H9 (cell line): ENCODE data around the gene MYO15B. TPM values are rescaled to one million over a fixed set of nuclear protein-coding genes. Genes with fewer than 3 reads are reported as not detected.

Source experiments
- DNase-seq: peaks from one replicate; pipeline ENCODE4 v3.0.0-alpha.2; 2017
- H2AFZ ChIP-seq: one replicate; pipeline ENCODE4 v1.6.1; 2013; ENCODE audit warnings: mild to moderate bottlenecking, low read length, control low read depth, moderate library complexity
- H2AK5ac ChIP-seq: 2 replicates; pipeline ENCODE4 v1.6.1; 2013; ENCODE audit warnings: low read length, control low read depth, mixed read lengths; ENCODE audit not compliant: insufficient read length
- H2BK120ac ChIP-seq: one replicate; pipeline ENCODE4 v1.6.1; 2013; ENCODE audit warnings: low read depth, mild to moderate bottlenecking, low read length, control low read depth, inconsistent platforms; ENCODE audit not compliant: poor library complexity, severe bottlenecking
- H2BK12ac ChIP-seq: 2 replicates; pipeline ENCODE4 v1.6.1; 2013; ENCODE audit warnings: low read length, control low read depth, mixed read lengths, low read depth; ENCODE audit not compliant: insufficient read length
- H2BK15ac ChIP-seq: 2 replicates; pipeline ENCODE4 v1.6.1; 2013; ENCODE audit warnings: low read depth, low read length, control low read depth
- H2BK20ac ChIP-seq: one replicate; pipeline ENCODE4 v1.6.1; 2013; ENCODE audit warnings: low read depth, mild to moderate bottlenecking, low read length, control low read depth, inconsistent platforms; ENCODE audit not compliant: poor library complexity, severe bottlenecking
- H2BK5ac ChIP-seq: 2 replicates; pipeline ENCODE4 v1.6.1; 2013; ENCODE audit warnings: low read length, control low read depth, mixed read lengths; ENCODE audit not compliant: insufficient read length
- H3K14ac ChIP-seq: 2 replicates; pipeline ENCODE4 v1.6.1; 2013; ENCODE audit warnings: low read length, control low read depth; ENCODE audit not compliant: insufficient read depth
- H3K18ac ChIP-seq: 2 replicates; pipeline ENCODE4 v1.6.1; 2013; ENCODE audit warnings: low read depth, mild to moderate bottlenecking, mixed read lengths, low read length, control low read depth; ENCODE audit not compliant: insufficient read length
- H3K23ac ChIP-seq: 2 replicates; pipeline ENCODE4 v1.6.1; 2013; ENCODE audit warnings: low read length, control low read depth, mixed read lengths, low read depth; ENCODE audit not compliant: insufficient read length
- H3K23me2 ChIP-seq: 2 replicates; pipeline ENCODE4 v1.6.1; 2013; ENCODE audit warnings: low read depth, mild to moderate bottlenecking, mixed read lengths, low read length, control low read depth; ENCODE audit not compliant: insufficient read length, poor library complexity, severe bottlenecking
- H3K27ac ChIP-seq: 2 replicates; pipeline ENCODE4 v1.5.1; 2013; ENCODE audit warnings: low read length, control low read depth, mixed read lengths, low read depth; ENCODE audit not compliant: insufficient read length
- H3K27me3 ChIP-seq: 2 replicates; pipeline ENCODE4 v1.6.1; 2013; ENCODE audit warnings: low read length, control low read depth, inconsistent platforms; ENCODE audit not compliant: insufficient read depth
- H3K4ac ChIP-seq: 2 replicates; pipeline ENCODE4 v1.6.1; 2013; ENCODE audit warnings: low read depth, mild to moderate bottlenecking, control low read depth, inconsistent platforms, low read length, moderate library complexity
- H3K4me1 ChIP-seq: 2 replicates; pipeline ENCODE4 v1.6.1; 2013; ENCODE audit warnings: low read length, control low read depth, inconsistent platforms; ENCODE audit not compliant: insufficient read depth
- H3K4me2 ChIP-seq: 2 replicates; pipeline ENCODE4 v1.6.1; 2013; ENCODE audit warnings: low read length, control low read depth, mixed read lengths; ENCODE audit not compliant: insufficient read length, insufficient read depth
- H3K56ac ChIP-seq: 2 replicates; pipeline ENCODE4 v1.6.1; 2013; ENCODE audit warnings: low read depth, mild to moderate bottlenecking, mixed read lengths, low read length, control low read depth; ENCODE audit not compliant: insufficient read length
- H3K79me1 ChIP-seq: 2 replicates; pipeline ENCODE4 v1.6.1; 2013; ENCODE audit warnings: low read depth, mild to moderate bottlenecking, moderate library complexity, low read length, control low read depth, inconsistent platforms; ENCODE audit not compliant: insufficient read depth, poor library complexity, severe bottlenecking
- H3K79me2 ChIP-seq: 2 replicates; pipeline ENCODE4 v1.6.1; 2013; ENCODE audit warnings: low read length, control low read depth, inconsistent platforms; ENCODE audit not compliant: insufficient read depth
- H3K9ac ChIP-seq: 2 replicates; pipeline ENCODE4 v1.6.1; 2013; ENCODE audit warnings: low read length, control low read depth, mixed read lengths; ENCODE audit not compliant: insufficient read length; ENCODE audit errors: extremely low read depth
- H3K9me3 ChIP-seq: one replicate; pipeline ENCODE4 v1.6.1; 2013; ENCODE audit warnings: low read depth, low read length, inconsistent platforms; ENCODE audit not compliant: control insufficient read depth
- H3T11ph ChIP-seq: one replicate; pipeline ENCODE4 v1.6.1; 2013; ENCODE audit warnings: mild to moderate bottlenecking, low read length, control low read depth, inconsistent platforms
- H4K20me1 ChIP-seq: one replicate; pipeline ENCODE4 v1.6.1; 2013; ENCODE audit not compliant: control insufficient read depth, insufficient read length, insufficient read depth
- H4K5ac ChIP-seq: 2 replicates; pipeline ENCODE4 v1.6.1; 2013; ENCODE audit warnings: low read depth, mild to moderate bottlenecking, mixed read lengths, low read length, control low read depth; ENCODE audit not compliant: insufficient read length
- H4K8ac ChIP-seq: replicated peaks from 2 replicates; pipeline ENCODE4 v1.6.1; 2013; ENCODE audit warnings: low read length, control low read depth, mixed read lengths, low read depth; ENCODE audit not compliant: insufficient read length
- H4K91ac ChIP-seq: 2 replicates; pipeline ENCODE4 v1.6.1; 2013; ENCODE audit warnings: low read depth, mild to moderate bottlenecking, moderate library complexity, mixed read lengths, low read length, control low read depth; ENCODE audit not compliant: insufficient read length
- H3K27ac Mint-ChIP-seq, 3 experiments: 2 replicates in 2 of 3; 3 replicates in 1 of 3; pipeline ENCODE4 v1.8.0; 2020 to 2021; ENCODE audit warnings: mixed read lengths in 3 of 3, mild to moderate bottlenecking in 1 of 3, moderate library complexity in 1 of 3
- H3K27me3 Mint-ChIP-seq: 2 replicates; pipeline ENCODE4 v1.8.0; 2021; ENCODE audit warnings: low read depth, mild to moderate bottlenecking, moderate library complexity, mixed read lengths
- H3K36me3 Mint-ChIP-seq, 3 experiments: 2 replicates in 2 of 3; 3 replicates in 1 of 3; pipeline ENCODE4 v1.8.0; 2020 to 2021; ENCODE audit warnings: low read depth in 3 of 3, mixed read lengths in 3 of 3; ENCODE audit not compliant: insufficient read depth in 1 of 3
- H3K4me1 Mint-ChIP-seq, 2 experiments: 2 replicates each; pipeline ENCODE4 v1.8.0; 2020; ENCODE audit warnings: mixed read lengths in 2 of 2
- H3K4me3 Mint-ChIP-seq, 2 experiments: 2 replicates in 1 of 2; 3 replicates in 1 of 2; pipeline ENCODE4 v1.8.0; 2020 to 2021; ENCODE audit warnings: mild to moderate bottlenecking in 2 of 2, mixed read lengths in 2 of 2, moderate library complexity in 1 of 2
- H3K9me3 Mint-ChIP-seq, 2 experiments: 2 replicates in 1 of 2; 3 replicates in 1 of 2; pipeline ENCODE4 v1.8.0; 2020; ENCODE audit warnings: mild to moderate bottlenecking in 2 of 2, mixed read lengths in 2 of 2, moderate library complexity in 1 of 2
- CTCF ChIP-seq: fragments of 200-600 bp; sonication (generic); conservative IDR thresholded peaks from 3 replicates; pipeline ENCODE4 v1.8.0; 2021; ENCODE audit warnings: antibody characterized with exemption, mild to moderate bottlenecking
- WGBS: extraction: QIAGEN DNeasy Blood & Tissue Kit; methylation state at CpG from one replicate; pipeline ENCODE4 v1.1.7; 2013; ENCODE audit warnings: missing lambda C conversion rate, low lambda C conversion rate, mixed read lengths; ENCODE audit not compliant: insufficient read length; ENCODE audit errors: extremely low coverage; 5-methylcytosine and 5-hydroxymethylcytosine counted together
- total RNA-seq: library from RNA; stranded (reverse); gene quantifications from 2 replicates; pipeline ENCODE4 v1.2.1, GENCODE V29; 2021

MYO15B gene
- total RNA-seq, 1 experiment from 2014 or later, result 41.9 TPM

- Histone ChIP-seq H4K91ac (peak within 1 kb of the TSS; percentile 82), H3K4me1 (no peaks in the 10 kb centered on the region), H3K23me2 (peaks cover 4% of the 10 kb centered on the region), H2AFZ (no peak within 1 kb of the TSS), H3T11ph (no peak within 1 kb of the TSS), H3K9ac (peak within 1 kb of the TSS; percentile 99), H2BK5ac (peak within 1 kb of the TSS; percentile 85), H4K8ac (no peak within 1 kb of the TSS), H3K79me2 (peaks cover 17% of the 10 kb centered on the region; the same call in 1 of the 2 replicates), H2AK5ac (no peak within 1 kb of the TSS), H3K27ac (no peak within 1 kb of the TSS), H3K14ac (peak within 1 kb of the TSS; percentile 95), H3K18ac (peak within 1 kb of the TSS; percentile 97), H3K9me3 (no peaks in the 10 kb centered on the region), H3K27me3 (no peaks in the 10 kb centered on the region), H3K4me2 (peak within 1 kb of the TSS; percentile 94), H4K5ac (peak within 1 kb of the TSS; percentile 95), H2BK12ac (peak within 1 kb of the TSS; percentile 56), H3K56ac (peak within 1 kb of the TSS; percentile 9), H3K23ac (peak within 1 kb of the TSS; percentile 73), H4K20me1 (no peaks in the 10 kb centered on the region), H3K79me1 (peaks cover 3% of the 10 kb centered on the region), H2BK15ac (no peak within 1 kb of the TSS), H3K4ac (no peak within 1 kb of the TSS; the same call in 1 of the 2 replicates), H2BK120ac (peak within 1 kb of the TSS; percentile 95), H2BK20ac (no peak within 1 kb of the TSS)
- Mint-ChIP-seq H3K4me1 (peaks cover 8 to 9% of the 10 kb centered on the region in 2 experiments), H3K9me3 (no peaks in the 10 kb centered on the region), H3K4me3 (peak within 1 kb of the TSS in 1 of 2 experiments; percentile 74; a peak in 2 of 5 replicates), H3K36me3 (peaks cover 16 to 47% (median 47%) of the 10 kb centered on the region in 3 experiments; a peak in 6 of 7 replicates), H3K27ac (no peak within 1 kb of the TSS; a peak in 1 of 7 replicates), H3K27me3 (no peaks in the 10 kb centered on the region)
- TF ChIP-seq CTCF, result no peak
- DNase-seq, result peak; percentile 99
- WGBS, result no CpG with 5 or more reads among the region's 55 CpGs
Observed at GRCh38 chr17:75666959-75667790, 79.6 kb downstream of the MYO15B start, which contains the start of the genes RECQL5 and SAP30BP. TSS of gene RECQL5 (minus strand) at chr17:75667154. CDS start at chr17:75666557, 597 bp downstream. TSS of gene SAP30BP (plus strand) at chr17:75667338. CDS start at chr17:75667373, 35 bp downstream.
